Natural killer cell treated with Interleukin-12 subunit alpha and Interleukin-12 subunit beta and Interleukin-15 and Interleukin-18, amount 100 ng/mL, for 72 hours (primary cell): ENCODE measurements around the gene PPP1R9B. TPM values are rescaled to one million over a fixed set of nuclear protein-coding genes. Genes with fewer than 3 reads are reported as not detected.

Experiments used
- total RNA-seq, 2 donors: library from RNA; stranded (reverse); gene quantifications; one replicate each; pipeline ENCODE4 v1.2.3, GENCODE V29; 2022

PPP1R9B gene
- total RNA-seq, 2 donors from 2014 or later, result 96.0 to 110 TPM

Other genes starting within 250 kb of the PPP1R9B start
- gene DLX4, start 181.5 kb downstream of the PPP1R9B start, total RNA-seq, result under 1 TPM; 0.45 to 0.71 TPM
- not detected for gene DLX3, start 155.5 kb downstream of the PPP1R9B start, total RNA-seq
- gene ITGA3, start 94.6 kb downstream of the PPP1R9B start, total RNA-seq, result 10 to 100 TPM; 13.7 to 13.9 TPM
- 10 to 100 TPM; 11.8 to 13.7 TPM for gene PDK2, start 55.3 kb downstream of the PPP1R9B start, total RNA-seq
- 1 to 10 TPM; 2.6 to 5.0 TPM for gene SAMD14, start 20.5 kb downstream of the PPP1R9B start, total RNA-seq
- under 1 TPM in 1 of 2 donors, not detected in 1; 0.42 TPM for gene SGCA, start 15.3 kb upstream of the PPP1R9B start, total RNA-seq
- gene COL1A1, start 51.0 kb upstream of the PPP1R9B start, total RNA-seq, result 1 to 10 TPM in 1 of 2 donors, not detected in 1; 1.7 TPM
- gene TMEM92, start 123.8 kb upstream of the PPP1R9B start, total RNA-seq, result not detected
- gene XYLT2, start 195.4 kb upstream of the PPP1R9B start, total RNA-seq, result 10 to 100 TPM; 19.6 to 27.1 TPM
- gene MRPL27, start 222.5 kb upstream of the PPP1R9B start, total RNA-seq, result 10 to 100 TPM; 62.7 to 77.7 TPM
- gene EME1, start 222.6 kb upstream of the PPP1R9B start, total RNA-seq, result 10 to 100 TPM; 15.8 to 40.2 TPM
- 100 to 1,000 TPM in 1 of 2 donors, 10 to 100 TPM in 1; 90.8 to 138 TPM for gene LRRC59, start 246.8 kb upstream of the PPP1R9B start, total RNA-seq